ENCODE measurements around the gene IFTAP. TPM values are rescaled to one million over a fixed set of nuclear protein-coding genes. Genes with fewer than 3 reads are reported as not detected.

The IFTAP gene
- total RNA-seq, 1 donor from 2014 or later = 30.9 TPM

DNA sequence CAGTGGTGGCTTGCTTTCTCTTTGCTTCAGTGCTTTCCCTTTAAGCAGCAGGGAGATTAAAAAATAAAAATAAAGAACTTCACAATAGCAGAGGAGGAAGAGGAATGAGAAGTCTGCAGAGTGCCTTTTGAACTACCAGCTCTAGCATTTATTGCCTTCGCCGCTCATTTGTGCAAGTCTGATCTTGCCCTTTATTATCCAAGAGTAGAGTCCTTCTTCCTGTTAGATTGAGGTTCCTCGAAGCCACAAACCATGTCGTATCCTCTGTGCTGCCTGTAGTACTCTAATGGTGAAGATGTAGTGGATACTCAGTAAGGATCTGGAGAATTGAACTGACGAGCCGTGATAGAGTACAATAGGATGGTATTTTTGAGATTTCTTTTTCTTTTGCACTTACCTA is 105.0 kb downstream of the IFTAP start:
- Histone ChIP-seq H3K4me3 (ENCODE audit: low read depth, low read length) (no peak overlapping the region), H3K36me3 (ENCODE audit: control insufficient read depth, insufficient read depth, low read length) (no peaks in the 10 kb centered on the region), H3K27me3 (ENCODE audit: control insufficient read depth, insufficient read depth, low read length) (no peaks in the 10 kb centered on the region)
- no peak for DNase-seq (ENCODE audit: low read depth)
- no peak for TF ChIP-seq CTCF (IDR thresholded peaks at IDR 0.05; ENCODE audit: insufficient read depth, low read length, poor library complexity, severe bottlenecking)

GRCh38 chr11:36700246-36700645 is 105.9 kb downstream of the IFTAP start:
- DNase-seq (ENCODE audit: low read depth) = no peak
- H3K4me3 ChIP-seq (ENCODE audit: low read depth, low read length) = no peak overlapping the region
- H3K36me3 ChIP-seq (ENCODE audit: control insufficient read depth, insufficient read depth, low read length) = no peaks in the 10 kb centered on the region
- no peak for TF ChIP-seq CTCF (IDR thresholded peaks at IDR 0.05; ENCODE audit: insufficient read depth, low read length, poor library complexity, severe bottlenecking)
- H3K27me3 ChIP-seq (ENCODE audit: control insufficient read depth, insufficient read depth, low read length) = no peaks in the 10 kb centered on the region

- Histone ChIP-seq H3K27me3 (ENCODE audit: control insufficient read depth, insufficient read depth, low read length) (no peaks in the 10 kb centered on the region), H3K4me3 (ENCODE audit: low read depth, low read length) (no peak overlapping the region), H3K36me3 (ENCODE audit: control insufficient read depth, insufficient read depth, low read length) (no peaks in the 10 kb centered on the region)
- TF ChIP-seq CTCF (IDR thresholded peaks at IDR 0.05; ENCODE audit: insufficient read depth, low read length, poor library complexity, severe bottlenecking) = peak; percentile 89
- peak; percentile 10 for DNase-seq (ENCODE audit: low read depth)
Measured at GRCh38 chr11:36702330-36703054, 108.2 kb downstream of the IFTAP start.

DNA sequence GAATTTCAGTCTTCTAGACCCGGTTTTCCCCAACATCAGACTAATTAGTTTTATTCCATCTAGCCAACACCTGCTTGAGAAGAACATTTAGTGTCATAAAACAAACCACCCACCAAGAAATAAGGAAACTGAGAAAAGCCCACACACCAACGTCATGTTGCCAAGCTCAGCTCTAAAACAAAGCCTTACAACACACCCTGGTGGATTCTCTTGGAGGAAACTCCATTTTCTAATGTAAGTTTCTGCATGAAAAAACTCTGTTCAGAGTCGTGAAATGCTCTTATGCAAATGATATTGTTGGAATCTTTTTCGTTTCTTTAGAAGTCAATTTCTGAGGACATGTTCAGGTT is 108.7 kb downstream of the IFTAP start:
- no peak for TF ChIP-seq CTCF (IDR thresholded peaks at IDR 0.05; ENCODE audit: insufficient read depth, low read length, poor library complexity, severe bottlenecking)
- no peaks in the 10 kb centered on the region for H3K27me3 ChIP-seq (ENCODE audit: control insufficient read depth, insufficient read depth, low read length)
- DNase-seq (ENCODE audit: low read depth) = no peak
- H3K36me3 ChIP-seq (ENCODE audit: control insufficient read depth, insufficient read depth, low read length) = no peaks in the 10 kb centered on the region
- H3K4me3 ChIP-seq (ENCODE audit: low read depth, low read length) = no peak overlapping the region

Other genes with a start within 250 kb of the IFTAP start
- gene TRAF6, start 84.2 kb upstream of the IFTAP start, total RNA-seq = 15.8 and 15.9 TPM in 2 replicates
- 2.4 and 2.5 TPM in 2 replicates for gene RAG1, start 26.5 kb upstream of the IFTAP start, total RNA-seq
- gene RAG2, start 3.7 kb downstream of the IFTAP start, total RNA-seq = not detected in 2 replicates